Measurements from ENCODE around the gene SLIT3. TPM values are rescaled to one million over a fixed set of nuclear protein-coding genes. Genes with fewer than 3 reads are reported as not detected.
A peak's percentile ranks its signal among the peaks of the same experiment; 100 is the strongest.

Gene SLIT3
- polyA plus RNA-seq, 4 donors = 46.4 to 82.0 (median 57.9) TPM

GRCh38 chr5:168701641-168702040, 599.3 kb downstream of the SLIT3 start:
- no peak for DNase-seq (ENCODE audit: low read depth in 4 of 4, low spot score in 3 of 4)

DNA sequence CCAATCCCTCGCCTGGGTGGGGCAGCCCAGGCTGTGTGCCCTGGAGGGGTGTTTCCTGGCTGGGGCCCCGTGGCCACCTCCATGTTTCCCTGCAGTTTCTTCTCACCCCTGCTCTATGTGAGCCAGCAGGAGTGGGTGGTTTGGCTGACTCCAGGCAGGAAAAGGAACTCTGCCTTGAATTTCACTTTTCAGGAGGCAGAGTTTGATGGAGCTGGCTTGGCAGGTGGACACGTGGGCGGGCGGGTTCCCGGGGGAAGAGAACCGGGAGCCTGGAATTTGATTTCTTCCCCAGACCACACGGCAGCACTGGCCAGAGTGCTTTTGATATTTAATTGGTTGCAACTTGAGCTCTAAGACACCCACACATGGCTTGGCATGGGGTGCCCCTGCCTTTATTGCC, 601.9 kb downstream of the SLIT3 start:
- DNase-seq (ENCODE audit: low read depth in 4 of 4, low spot score in 3 of 4) = no peak

- no peak for DNase-seq (ENCODE audit: low read depth in 4 of 4, low spot score in 3 of 4)
These were observed 603.8 kb downstream of the SLIT3 start for GRCh38 chr5:168697034-168697720.

GRCh38 chr5:168696611-168697010, 604.3 kb downstream of the SLIT3 start:
- no peak for DNase-seq (ENCODE audit: low read depth in 4 of 4, low spot score in 3 of 4)

- no peak for DNase-seq (ENCODE audit: low read depth in 4 of 4, low spot score in 3 of 4)
These were observed 605.6 kb downstream of the SLIT3 start for GRCh38 chr5:168695301-168695835.

GRCh38 chr5:168694289-168694688, 606.6 kb downstream of the SLIT3 start:
- no peak for DNase-seq (ENCODE audit: low read depth in 4 of 4, low spot score in 3 of 4)

DNA sequence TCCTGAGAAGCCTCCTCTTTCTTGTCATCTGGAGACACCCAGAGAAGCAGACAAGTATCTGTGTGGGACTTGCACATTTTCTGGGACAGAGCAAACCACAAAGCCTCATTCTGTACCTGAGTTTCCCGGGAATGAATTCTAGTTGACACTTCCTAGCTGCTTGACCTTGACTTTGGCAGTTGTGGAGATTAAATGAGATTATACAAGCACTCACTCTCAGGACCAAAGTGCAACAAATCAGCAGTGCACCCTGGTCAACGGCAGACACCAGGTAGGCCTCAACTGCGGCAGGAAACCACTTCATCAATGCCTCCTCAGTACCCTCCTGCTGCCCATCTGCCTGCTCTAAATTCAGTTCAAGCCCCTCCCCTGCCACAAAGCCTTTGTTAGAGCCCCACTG, 607.1 kb downstream of the SLIT3 start:
- no peak for DNase-seq (ENCODE audit: low read depth in 4 of 4, low spot score in 3 of 4)

- no peak for DNase-seq (ENCODE audit: low read depth in 4 of 4, low spot score in 3 of 4)
These were observed 607.6 kb downstream of the SLIT3 start for GRCh38 chr5:168693297-168693696.

- no peak for DNase-seq (ENCODE audit: low read depth in 4 of 4, low spot score in 3 of 4)
These were observed 609.0 kb downstream of the SLIT3 start for GRCh38 chr5:168691891-168692290.

GRCh38 chr5:168689260-168689659, 611.7 kb downstream of the SLIT3 start:
- no peak for DNase-seq (ENCODE audit: low read depth in 4 of 4, low spot score in 3 of 4)

- no peak for DNase-seq (ENCODE audit: low read depth in 4 of 4, low spot score in 3 of 4)
These were observed 614.1 kb downstream of the SLIT3 start for GRCh38 chr5:168686837-168687236.

GRCh38 chr5:168685566-168685965, 615.4 kb downstream of the SLIT3 start:
- no peak for DNase-seq (ENCODE audit: low read depth in 4 of 4, low spot score in 3 of 4)

- no peak for DNase-seq (ENCODE audit: low read depth in 4 of 4, low spot score in 3 of 4)
These were observed 617.0 kb downstream of the SLIT3 start for GRCh38 chr5:168683927-168684295.

DNA sequence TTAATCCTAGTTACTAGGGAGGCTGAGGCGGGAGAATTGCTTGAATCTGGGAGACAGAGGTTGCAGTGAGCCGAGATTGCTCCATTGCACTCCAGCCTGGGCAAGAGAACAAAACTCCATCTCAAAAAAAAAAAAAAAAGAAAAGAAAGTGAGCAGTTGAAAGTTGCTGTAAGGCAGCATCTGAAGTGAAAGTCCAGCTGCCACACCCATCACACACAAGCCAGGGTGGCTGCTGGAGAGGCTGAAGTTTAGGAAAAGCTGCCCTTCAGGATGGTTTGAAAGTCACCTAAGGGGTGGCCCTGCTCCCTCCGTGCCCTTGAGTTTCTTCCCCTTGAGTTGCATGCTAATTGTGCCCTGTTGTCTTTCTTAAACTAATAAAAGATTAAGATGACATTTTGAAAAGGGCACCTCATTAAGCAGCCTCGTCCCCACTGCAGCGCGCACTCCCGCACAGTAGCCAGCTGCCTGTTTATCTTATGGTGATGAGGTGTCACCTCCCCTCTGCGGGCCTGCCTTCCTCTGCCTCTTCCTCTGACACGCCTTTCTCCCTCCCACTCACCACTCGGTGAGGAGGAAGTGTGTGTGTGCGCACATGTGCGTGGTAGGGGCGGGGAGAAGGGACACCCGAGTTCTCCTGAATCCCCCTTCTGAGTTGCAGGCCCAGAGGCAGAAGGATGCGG, 617.6 kb downstream of the SLIT3 start:
- no peak for DNase-seq (ENCODE audit: low read depth in 4 of 4, low spot score in 3 of 4)

GRCh38 chr5:168681556-168682183, 619.3 kb downstream of the SLIT3 start:
- no peak for DNase-seq (ENCODE audit: low read depth in 4 of 4, low spot score in 3 of 4)

DNA sequence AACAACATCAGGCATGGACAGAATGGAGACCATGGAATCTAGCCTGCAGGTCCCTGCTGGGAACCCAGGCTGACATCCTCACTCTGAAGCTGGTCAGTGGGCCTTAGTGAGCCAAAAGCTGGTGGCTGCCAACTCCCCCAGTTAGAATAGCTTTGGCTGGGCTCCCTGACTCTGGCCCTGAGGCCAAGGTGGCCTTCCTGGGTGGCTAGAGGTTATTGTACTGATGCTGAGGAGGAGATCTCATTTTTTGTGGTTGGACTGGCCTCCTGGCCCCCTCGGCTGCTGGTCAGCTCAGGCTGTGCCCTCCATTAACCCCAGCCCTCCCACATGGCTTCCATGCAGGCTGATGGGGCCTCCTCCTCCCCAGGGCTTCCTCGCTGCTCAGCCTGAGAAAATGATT, 620.5 kb downstream of the SLIT3 start:
- DNase-seq (ENCODE audit: low read depth in 4 of 4, low spot score in 3 of 4) = no peak

- DNase-seq (ENCODE audit: low read depth in 4 of 4, low spot score in 3 of 4) = peak; percentile 47 to 76 (median 64)
These were observed 621.4 kb downstream of the SLIT3 start for GRCh38 chr5:168679515-168679920.

- DNase-seq (ENCODE audit: low read depth in 4 of 4, low spot score in 3 of 4) = no peak
These were observed 624.4 kb downstream of the SLIT3 start for GRCh38 chr5:168676501-168676900.

- no peak for DNase-seq (ENCODE audit: low read depth in 4 of 4, low spot score in 3 of 4)
These were observed 625.0 kb downstream of the SLIT3 start for GRCh38 chr5:168675883-168676408.

DNA sequence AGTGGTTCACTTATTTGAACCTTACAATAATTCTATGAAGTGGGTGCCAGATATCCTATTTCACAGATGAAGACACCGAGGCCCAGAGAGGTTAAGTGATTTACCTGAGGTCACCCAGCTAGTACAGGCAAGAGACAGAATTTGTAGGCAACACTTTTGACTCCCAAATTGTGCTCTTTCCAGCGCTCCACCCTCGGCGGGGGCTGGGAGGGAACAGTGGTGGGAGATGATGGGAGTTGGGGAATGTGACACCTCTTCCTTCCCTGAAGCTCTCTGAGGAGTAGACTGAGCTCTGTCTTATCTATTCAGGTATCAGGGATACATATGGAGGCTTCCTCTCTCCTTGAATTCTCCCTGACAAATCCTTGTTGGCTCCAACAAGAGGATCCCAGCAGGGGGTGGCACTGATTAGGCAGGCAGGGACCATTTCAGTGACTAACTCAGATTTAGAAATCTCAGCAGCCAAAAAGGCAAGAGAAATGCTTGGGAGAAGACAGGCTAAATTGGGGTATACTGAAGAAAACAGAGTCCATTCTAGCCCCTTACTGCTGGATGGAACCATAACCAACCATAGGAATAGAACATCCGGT, 626.0 kb downstream of the SLIT3 start:
- no peak for DNase-seq (ENCODE audit: low read depth in 4 of 4, low spot score in 3 of 4)

DNA sequence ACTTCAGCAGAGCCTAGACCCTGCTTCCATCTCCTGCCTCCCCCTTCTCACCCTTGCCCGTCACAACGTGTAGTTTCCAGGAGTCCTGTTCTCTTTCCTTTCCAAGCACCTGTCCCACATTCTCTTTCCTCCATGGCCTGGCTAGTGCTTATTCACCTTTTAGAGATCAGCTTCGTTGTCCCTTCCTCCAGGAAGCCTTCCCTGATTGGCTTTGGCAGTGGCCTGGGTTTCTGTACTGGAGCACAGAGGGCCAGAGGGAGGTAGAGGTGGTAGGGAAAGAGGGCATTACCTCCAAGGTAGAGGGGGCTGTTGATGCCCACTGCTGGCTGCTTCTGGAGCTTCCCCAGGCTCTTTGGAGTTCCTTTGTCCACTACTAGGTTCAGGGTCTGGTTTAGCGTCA, 628.1 kb downstream of the SLIT3 start:
- no peak for DNase-seq (ENCODE audit: low read depth in 4 of 4, low spot score in 3 of 4)
